Testis (tissue), 2 donors: Measurements from ENCODE around the gene JAKMIP2.

Source experiments
- CTCF ChIP-seq, 3 experiments: fragments of 450-650 bp in 2 of 3; fragments of 200-600 bp in 1 of 3; sonication (generic) in 1 of 3; IDR thresholded peaks; one replicate each; pipeline ENCODE4 v1.5.1; 2016 to 2019; ENCODE audit warnings: antibody characterized with exemption in 3 of 3, mild to moderate bottlenecking in 2 of 3, moderate library complexity in 1 of 3
- POLR2A ChIP-seq: fragments of 450-650 bp; IDR thresholded peaks from one replicate; pipeline ENCODE4 v1.6.1; 2017; ENCODE audit warnings: antibody characterized with exemption, mild to moderate bottlenecking, moderate library complexity

GRCh38 chr5:147547730-147548129 lies 234.8 kb downstream of the JAKMIP2 start:
- no peak for TF ChIP-seq CTCF (IDR thresholded peaks at IDR 0.05)
- no peak for TF ChIP-seq POLR2A
